NCI-H187 (cell line): Measurements from ENCODE around the gene CDK14.

ENCODE experiments used
- DNase-seq, 2 experiments: peaks; one replicate each; lab custom pipeline; 2025; lab: John Stamatoyannopoulos, UW

CDK14 gene

DNA sequence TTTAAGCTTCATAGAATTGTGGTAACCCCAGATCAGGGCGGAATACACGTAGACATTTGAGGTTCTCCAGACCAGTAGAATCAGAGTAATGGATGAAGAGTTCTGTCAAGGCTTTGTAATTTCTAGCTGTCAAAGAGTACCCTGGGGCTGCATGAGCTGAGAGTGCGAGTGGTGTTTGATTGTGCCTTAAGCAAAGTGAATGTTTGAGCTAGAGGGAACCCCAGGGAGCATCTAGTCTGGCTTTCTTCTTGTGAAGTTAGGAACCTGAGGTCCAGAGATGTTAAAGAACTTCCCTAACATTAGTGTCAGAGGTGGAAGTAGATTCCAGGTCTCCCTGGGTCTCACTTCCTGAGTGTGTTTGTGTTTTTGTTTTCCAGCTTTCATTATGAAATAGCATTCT is 455.8 kb downstream of the CDK14 start:
- DNase-seq = no peak

DNA sequence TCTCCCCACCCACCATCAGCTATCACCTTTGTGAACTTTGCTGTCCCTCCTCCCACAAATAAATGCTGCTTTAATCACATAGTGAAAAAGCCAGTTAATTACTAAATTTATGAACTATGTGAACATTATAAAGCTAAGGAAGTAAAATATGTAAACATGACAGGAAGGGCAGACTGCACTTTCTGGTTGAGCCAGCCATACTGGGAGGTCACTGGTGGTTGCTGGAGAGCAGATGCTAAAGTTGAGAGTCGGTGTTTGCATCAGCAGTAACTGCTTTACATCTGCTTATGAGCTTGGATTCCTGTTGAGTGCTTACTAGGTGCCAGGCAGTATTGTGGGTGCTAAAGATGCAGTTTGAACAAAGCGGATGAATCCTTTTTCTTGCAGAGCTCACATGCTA is 458.3 kb downstream of the CDK14 start:
- no peak for DNase-seq

DNA sequence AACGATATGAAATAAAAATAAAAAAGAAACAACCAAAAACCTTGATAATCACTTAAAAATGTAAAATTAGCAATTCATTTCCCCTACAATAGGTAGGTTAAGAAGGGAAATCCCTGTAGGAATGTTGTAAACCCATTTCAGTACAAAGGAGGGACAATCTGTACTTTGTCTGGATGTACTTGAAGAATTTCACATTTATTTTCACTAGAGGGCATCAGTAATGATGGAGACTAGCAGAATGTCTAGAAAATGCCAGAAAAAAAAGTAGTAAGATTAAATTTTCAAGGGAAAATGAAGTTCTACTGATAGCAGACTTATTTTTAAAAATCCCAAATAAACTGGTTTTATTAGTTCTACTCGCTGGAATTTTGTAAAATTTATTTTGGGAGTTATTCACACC is 459.1 kb downstream of the CDK14 start:
- no peak for DNase-seq

DNA sequence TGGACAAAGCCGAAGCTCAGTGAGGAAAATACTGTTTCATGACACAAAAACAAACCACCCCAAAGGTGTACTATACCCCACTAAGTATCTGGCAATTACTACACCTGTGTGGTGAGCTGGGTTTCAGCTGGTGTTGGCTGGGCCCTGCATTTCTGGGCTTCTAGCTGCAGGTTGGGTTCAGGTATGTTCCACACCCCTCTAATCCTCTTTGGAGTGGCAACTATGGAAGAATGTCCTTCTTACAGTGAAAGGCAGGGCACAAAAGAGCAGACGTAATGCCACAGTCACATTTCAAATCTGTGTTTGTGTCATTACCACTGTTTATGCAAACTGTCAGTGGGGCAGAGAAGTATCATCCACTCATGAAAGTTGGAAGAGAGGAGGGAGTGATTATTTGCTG is 466.6 kb downstream of the CDK14 start:
- DNase-seq = no peak

GRCh38 chr7:91064052-91064451 is 467.9 kb downstream of the CDK14 start:
- no peak for DNase-seq

DNA sequence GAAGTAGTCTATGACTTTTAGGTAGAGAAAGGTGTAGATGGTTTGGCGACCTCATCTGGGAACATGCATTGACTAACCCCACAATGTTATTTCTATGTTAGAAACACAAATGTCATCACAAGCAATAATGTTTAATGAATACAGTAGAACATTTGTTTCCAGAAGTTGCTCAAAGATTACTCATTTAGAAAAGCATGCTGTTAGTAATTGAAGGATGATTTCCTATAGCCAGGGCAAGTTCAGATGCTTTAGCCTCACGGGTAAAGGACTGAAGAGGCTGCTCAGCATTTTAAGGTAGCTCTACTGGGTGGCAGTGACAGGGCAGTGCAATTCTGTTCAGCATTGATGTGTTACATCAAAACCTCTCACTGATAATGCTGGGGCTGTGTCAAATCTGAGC is 468.8 kb downstream of the CDK14 start:
- no peak for DNase-seq

DNA sequence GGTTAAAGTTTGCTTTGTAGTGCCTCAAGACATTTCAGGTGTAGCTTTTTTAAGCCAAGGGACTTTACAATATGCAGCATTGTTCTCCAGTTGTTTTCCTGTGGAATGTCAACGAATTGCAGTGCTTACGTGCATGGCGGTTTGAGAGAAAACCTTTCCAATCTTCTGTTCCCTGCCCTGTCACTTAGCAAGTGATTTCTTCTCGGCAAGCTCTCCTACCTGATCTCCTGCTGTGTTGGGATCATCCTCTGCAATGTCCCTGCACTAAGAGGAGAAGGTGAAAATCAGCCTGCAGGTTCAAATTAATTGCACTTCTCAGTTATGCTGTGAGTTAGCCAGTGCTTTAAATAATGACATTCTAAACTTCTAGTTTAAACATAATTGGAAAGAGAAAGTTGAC is 470.5 kb downstream of the CDK14 start:
- DNase-seq = no peak

GRCh38 chr7:91067242-91067641 is 471.1 kb downstream of the CDK14 start:
- no peak for DNase-seq

DNA sequence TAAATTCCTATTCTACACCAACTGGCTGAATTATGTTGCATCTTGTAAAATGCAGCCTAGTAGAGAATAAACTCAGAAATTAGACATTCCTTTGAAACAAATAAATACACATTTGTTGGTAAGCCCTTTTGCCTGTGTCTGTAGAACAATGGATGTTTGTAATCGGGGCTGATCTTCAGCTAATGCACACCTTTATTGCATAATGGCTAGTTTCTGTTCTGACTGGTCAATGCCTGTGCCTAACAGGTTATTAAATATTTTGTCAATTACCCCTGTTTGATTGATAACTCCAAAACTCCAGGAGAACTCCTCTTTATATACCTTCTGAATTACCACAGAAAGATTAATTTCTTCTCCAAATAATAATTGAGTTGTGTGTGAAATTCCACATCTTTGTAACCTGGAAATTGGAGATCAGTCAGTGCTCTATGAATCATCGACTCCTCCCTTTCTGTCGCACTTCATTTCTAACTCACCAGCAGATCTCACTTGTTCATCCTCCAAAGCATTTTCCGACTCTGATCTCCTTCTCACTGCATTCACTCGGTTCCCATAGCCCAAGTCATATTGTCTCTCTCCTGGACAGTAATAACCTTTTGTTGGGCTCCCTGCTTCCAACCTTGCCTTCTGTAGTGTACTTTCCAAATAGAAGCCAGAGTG is 472.1 kb downstream of the CDK14 start:
- no peak for DNase-seq

DNA sequence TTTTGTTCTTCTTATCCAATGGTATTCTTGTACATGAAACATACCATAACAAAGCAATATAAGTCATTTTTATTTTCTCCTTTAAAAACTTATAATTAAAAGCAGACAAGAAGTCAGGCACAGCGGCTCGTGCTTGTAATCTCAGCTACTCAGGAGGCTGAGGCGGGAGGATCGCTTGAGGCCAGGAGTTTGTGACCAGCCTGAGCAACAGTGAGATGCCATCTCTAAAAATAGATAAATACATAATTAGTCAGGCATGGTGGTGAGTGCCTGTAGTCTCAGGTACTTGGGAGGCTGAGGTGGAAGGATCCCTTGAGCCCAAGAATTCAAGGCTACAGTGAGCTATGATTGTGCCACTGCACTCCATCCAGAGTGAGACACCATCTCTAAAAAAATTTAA is 473.0 kb downstream of the CDK14 start:
- no peak for DNase-seq

DNA sequence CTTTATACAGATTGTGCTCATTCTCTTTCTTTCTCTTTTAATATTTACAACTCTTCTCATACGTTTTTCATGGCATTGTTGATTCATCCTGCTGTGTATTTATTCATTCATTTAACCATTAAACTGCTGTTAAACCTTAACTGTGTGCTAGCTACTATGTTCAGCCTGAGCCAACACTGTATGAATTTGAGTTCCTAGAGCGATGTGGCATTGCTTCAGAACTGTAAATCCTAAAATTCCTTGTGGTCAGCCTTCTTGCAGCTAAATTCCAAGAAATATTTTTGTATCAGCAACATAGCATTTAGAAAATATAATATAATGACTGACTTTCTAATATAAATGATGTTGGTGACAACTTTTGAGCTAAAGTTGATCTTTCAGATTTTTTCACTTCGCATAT is 483.4 kb downstream of the CDK14 start:
- no peak for DNase-seq

- no peak for DNase-seq
Observed at GRCh38 chr7:91080351-91080750, 484.2 kb downstream of the CDK14 start.

DNA sequence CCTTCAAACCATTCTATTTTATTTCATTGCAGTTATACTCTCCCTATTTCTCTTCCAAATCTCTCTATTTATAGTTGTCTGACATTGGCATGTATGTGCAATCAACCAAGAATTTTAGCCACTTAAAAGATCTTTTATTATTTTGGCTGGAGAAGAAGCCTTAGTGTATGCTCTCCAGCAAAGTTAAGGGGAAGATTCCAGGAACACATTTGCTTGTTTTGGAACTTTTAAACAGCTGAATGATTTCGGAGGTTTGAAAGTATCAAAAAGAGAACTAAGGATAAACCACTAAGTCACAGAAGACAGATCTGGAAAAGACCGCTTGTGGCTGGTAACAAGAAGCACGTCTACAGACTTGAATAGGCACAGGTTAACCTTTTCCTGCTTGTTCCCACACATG is 485.9 kb downstream of the CDK14 start:
- DNase-seq = no peak

DNA sequence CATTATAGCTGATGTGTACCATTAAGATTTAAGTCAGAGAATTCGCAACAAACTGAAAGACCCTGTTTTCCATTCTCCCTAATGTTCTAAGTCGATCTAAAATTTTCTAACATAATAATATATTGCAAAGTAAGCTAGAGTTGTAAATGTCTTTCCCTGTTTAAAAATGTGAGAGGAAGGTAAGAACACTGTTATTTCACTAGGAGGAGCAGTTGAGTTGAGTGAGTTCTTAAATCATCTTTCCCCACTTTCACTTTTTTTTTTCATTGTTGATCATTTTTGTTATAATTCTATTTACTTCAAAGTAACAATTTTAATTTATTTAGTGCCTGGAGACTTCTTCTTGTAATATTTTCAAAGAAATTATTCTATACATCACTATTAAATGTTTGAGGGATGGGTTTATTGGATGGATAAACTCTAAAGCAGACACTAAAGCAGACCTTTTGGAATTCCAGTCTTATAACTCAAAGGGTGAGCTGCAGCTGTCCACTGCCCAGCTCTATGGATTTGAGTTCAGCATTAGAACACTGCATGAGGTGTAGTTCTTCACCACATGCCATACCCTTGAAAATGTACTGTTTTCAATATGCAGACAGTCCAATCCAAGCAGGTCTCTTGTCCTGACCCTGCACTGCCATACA is 486.9 kb downstream of the CDK14 start:
- DNase-seq = no peak

DNA sequence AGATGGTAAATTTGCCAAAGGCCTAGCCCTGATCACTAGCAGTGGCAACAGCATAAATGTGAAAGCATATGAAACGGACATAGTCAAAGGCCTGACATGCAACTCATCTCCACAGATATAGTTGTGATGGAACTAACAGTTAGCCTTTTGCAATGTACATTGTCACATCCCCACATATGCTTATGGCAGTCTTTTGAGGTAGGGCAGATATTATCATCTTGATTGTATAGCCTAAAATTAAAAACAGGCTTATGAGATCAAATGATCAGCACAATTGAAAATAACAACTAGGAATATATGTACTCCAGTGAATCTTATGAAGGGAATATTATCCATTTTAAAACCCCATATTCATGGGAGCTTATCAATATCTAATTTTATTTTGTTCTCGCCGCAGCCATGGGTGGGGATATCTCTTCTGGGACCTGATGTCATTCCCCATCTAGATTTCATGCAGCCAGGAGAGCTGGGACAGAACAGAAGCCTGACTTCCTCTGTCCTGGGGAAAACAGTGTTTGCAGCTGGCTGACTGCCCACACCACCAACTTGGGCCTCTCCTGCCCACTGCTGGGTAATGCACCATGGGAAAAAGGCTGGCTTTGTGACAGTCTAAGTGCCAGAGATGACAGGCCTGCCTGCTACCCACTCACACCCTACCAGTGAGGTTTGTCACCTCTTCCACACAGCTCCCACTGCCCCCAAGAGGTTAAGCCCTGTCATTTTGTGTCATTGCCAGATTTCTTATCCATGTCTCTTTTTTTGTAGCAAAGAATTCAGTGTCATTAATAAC is 487.9 kb downstream of the CDK14 start:
- DNase-seq = no peak

DNA sequence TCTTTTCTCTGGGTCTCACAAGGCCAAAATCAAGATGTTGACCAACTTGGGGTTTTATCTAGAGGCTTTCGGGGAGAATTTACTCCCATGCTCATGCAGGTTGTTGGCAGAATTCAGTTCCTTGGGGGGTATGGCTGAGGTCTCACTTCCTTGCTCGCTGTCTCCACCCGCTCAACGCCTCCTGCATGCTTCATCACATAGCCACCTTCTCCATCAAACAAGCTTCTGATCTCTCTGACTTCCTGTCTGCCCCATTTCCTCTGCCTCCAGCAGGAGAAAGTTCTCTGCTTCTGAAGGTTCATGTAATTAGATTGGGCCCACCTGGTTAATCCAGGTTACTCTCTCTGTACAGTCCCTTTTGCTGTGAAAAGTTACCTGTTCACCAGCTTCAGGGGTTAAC is 489.1 kb downstream of the CDK14 start:
- DNase-seq = no peak

- DNase-seq = no peak
Observed at GRCh38 chr7:91086200-91086599, 490.1 kb downstream of the CDK14 start.

DNA sequence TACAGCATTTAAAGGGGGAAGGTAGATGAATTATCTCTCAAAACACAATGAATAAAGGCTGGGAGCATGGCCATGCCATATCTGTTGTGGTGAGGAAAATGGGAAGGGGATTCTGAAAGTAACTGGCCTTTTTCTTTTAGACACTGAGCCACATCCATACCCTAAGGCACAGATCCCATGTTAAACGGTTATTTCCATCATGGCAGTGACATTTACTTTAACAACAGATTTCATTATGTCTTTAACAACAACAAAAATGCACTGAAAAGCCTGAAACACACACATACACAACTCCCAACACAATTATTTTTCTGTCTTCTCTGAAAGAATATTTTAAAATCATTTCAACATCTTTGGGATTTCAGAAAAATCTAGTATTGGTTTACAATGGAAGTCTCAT is 492.0 kb downstream of the CDK14 start:
- no peak for DNase-seq

GRCh38 chr7:91088691-91089090 is 492.6 kb downstream of the CDK14 start:
- DNase-seq = no peak

- peak in 1 of 2 experiments; percentile 9 for DNase-seq
Observed at GRCh38 chr7:91089382-91089963, 493.4 kb downstream of the CDK14 start.

GRCh38 chr7:91090684-91091083 is 494.6 kb downstream of the CDK14 start:
- DNase-seq = no peak

DNA sequence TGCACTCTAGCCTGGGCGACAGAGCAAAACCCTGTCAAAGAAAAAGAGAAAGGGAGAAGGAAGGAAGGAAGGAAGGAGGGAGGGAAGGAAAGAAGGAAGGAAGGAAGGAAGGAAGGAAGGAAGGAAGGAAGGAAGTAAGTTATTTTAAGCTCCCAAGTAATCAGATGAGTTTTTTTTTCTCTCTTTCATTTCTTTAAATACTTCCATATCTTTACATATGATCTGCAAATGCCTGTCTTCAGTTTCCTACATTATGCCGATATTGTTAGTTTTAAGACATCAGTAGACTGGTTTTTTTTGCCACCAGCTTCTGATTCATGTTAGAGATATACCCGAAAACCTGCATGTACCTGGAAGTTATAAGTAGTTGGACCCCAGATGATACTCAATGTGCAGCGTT is 495.5 kb downstream of the CDK14 start:
- DNase-seq = no peak

DNA sequence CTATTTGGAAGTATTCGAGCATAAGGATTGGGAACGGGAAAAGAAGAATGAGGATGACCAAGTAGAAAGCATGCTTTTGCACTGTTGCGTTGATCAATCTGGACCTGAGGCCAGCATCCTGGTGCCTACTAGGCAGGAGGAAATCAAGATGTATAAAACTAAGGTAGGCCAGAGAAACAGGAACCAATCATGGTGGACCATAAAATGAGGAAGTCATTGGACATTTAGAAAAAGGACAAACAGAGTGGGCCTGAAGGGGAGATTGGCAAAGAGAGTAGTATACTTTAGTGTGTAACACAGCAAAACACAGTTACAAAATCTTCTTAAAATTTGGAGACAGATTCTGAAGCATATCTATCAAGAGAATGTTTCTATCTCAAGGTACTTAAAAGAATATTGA is 497.1 kb downstream of the CDK14 start:
- DNase-seq = no peak
